GM18505 (cell line): ENCODE results near the gene CYRIA.

Experiments used
- ATAC-seq: cut with Tn5 transposase; IDR thresholded peaks from one replicate; pipeline ENCODE4 v1.9.1; 2021; ENCODE audit not compliant: unreplicated experiment
- POLR2A ChIP-seq: IDR thresholded peaks from 4 replicates; pipeline ENCODE4 v1.6.1; 2011; ENCODE audit warnings: borderline replicate concordance; ENCODE audit not compliant: insufficient read depth, insufficient read length; ENCODE audit errors: extremely low read depth

CYRIA gene

GRCh38 chr2:16639431-16639830, 26.2 kb downstream of the CYRIA start:
- no peak for ATAC-seq

DNA sequence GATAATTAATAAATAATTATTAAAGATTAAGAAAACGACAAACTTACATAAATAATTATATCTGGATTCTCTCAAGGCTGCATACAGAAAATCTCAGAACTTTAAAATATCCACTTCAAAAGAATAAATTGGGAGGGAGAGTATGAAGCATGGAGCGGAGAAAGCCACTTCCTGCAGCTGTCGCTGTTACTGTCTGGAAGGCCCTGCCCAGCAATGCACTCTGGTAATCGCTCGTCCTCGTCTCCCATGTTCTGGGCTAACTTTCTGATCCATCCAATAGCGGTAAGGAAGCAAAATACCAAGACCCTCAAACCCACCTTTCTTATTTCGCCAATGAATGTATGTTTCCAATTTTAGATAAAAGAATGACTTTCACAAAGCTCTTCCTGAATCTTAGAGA, 26.7 kb downstream of the CYRIA start:
- no peak for ATAC-seq
- no peak for TF ChIP-seq POLR2A

More at GRCh38 chr2:16639431-16639830, 26.2 kb downstream of the CYRIA start:
- no peak for TF ChIP-seq POLR2A

GRCh38 chr2:16637304-16637703, 28.3 kb downstream of the CYRIA start:
- no peak for TF ChIP-seq POLR2A
- no peak for ATAC-seq

DNA sequence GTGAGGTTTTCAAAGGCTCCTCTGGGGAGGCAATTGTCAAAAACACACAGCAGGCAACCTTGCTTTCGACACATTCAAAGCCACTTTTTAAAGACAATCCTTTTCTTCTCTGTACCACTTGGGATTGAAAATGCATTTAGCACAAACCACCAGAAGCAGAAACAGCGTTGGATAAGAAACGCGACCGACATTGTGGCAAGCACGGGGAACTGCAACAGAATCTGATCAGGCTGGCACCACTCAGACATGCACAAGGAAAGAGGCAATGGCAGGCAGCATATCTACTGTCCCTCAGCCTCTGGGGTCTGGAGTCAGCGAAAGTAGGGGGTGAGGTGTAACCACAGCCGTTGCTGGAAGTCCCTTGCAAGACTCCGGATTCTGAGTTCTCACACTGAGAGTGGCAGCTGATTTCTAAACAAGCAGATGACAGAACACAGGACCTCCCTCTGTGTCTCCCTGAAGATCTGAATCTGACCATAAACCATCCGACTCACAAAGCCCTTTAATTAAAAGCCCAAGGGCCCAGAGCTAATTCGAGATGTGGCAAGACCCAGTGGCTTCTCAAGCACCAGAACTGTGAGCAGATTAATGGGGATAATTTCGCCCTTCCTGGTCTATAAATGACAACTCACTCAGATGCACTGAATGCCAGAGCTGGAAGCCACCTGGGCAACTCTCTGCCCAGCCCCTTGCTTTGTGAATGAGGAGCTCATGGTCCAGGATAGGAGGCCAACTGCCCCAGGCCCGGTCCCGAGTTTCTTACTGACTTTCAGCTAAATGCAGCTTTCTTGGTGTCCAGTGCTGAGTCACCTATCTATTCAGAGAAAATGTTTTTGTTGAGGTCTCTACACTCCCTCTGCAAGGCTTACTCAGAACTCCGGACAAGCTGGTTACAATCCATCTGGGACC, 29.6 kb downstream of the CYRIA start:
- no peak for TF ChIP-seq POLR2A
- ATAC-seq, result no peak

GRCh38 chr2:16633621-16634430, 31.8 kb downstream of the CYRIA start:
- ATAC-seq, result no peak
- TF ChIP-seq POLR2A, result no peak

DNA sequence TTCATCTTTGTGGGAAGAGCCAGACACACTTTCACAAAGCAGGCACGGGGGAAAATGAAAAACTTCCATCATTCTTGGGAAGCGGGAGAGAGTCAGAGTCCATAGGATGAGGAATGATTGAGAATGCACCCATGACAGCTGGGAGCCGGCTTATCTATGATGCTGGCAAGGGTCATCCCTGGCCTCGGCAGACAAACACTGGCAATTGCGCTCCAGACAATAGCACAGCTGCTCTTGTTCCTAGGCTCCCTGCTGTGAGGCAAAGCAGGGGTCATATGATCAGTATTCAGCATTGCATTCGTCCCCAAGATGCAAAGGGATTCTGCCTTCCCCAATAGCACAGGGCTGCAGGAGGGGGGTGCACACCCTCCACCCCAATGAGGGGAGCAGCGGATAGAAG, 33.0 kb downstream of the CYRIA start:
- TF ChIP-seq POLR2A, result no peak

GRCh38 chr2:16630463-16630862, 35.2 kb downstream of the CYRIA start:
- no peak for TF ChIP-seq POLR2A
- no peak for ATAC-seq

More for the DNA sequence above, 33.0 kb downstream of the CYRIA start:
- no peak for ATAC-seq

DNA sequence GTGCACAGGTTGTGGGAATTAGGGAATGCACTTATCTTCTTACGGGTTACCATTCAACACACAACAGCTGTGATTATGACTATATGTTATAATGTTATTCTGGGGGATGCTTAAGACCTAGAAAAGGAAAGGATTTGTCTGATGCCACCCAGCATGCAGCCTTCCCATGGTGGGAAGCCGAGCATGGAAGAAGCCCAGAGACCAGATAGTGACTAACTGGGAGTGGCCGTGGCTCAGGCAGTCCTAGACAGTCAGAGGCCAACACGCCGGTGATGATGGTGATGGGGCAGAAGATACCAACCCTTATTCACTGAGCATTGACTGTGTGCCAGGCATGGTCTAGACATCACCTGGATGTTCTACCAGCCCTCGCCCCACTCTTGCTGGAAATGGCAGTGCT, 35.9 kb downstream of the CYRIA start:
- ATAC-seq, result no peak
- TF ChIP-seq POLR2A, result no peak

DNA sequence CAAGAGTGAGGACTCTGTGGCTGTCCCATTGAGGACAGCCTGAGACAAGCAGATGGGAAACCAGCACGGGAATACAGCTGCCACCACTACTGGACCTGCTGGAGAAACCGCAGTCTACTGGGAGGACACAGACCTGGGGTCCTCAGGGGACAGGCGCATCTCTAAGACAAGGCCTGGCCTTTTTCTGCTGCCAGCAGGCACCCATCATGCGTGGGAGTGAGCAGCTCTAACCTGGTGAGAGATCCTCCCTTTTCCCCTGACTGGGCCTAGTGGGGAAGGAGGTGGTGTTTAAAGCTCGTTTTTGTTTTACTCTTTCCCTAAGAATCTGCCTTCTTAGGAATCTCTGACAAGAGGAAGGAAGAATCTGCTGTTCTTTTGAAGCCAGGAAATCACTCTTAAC, 36.6 kb downstream of the CYRIA start:
- ATAC-seq, result no peak
- no peak for TF ChIP-seq POLR2A

DNA sequence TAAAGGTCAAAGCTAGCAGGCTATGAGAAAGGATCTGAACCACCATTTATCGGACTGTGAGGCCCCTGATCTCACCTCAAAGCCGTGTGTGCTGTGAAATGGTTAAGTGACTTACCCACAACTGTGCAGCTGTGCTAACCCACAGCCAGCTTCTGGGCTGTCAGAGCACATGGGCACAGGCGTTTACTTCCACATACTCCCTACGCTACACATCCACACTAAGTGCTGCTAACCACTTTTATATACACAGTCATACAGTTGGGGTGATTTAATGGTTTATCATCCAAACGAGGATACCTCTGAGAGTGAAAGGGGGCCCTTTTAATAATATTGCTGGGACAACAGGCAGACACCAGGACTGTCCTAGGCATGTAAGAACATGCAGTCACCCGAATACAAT, 37.3 kb downstream of the CYRIA start:
- no peak for ATAC-seq
- TF ChIP-seq POLR2A, result no peak

GRCh38 chr2:16626997-16627605, 38.5 kb downstream of the CYRIA start:
- ATAC-seq, result no peak
- TF ChIP-seq POLR2A, result no peak

DNA sequence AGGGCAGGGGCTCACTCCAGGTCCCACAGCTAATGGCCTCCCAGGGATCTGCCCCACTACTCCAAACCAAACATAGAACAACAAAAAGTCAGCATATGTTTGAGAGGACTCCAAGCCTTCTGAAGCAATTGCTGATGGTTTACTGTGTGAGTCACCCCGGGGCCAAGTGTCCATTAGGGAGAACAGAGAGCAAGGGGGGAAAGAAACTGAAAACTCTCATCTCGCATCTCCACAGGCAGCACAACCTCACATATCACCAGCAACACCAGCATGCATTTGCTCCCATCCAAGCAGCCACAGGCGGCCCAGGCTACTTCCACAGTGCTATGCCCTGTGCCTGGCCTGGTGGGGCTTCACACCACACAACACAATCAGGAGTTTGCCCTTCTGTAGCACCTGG, 39.1 kb downstream of the CYRIA start:
- no peak for ATAC-seq
- no peak for TF ChIP-seq POLR2A

DNA sequence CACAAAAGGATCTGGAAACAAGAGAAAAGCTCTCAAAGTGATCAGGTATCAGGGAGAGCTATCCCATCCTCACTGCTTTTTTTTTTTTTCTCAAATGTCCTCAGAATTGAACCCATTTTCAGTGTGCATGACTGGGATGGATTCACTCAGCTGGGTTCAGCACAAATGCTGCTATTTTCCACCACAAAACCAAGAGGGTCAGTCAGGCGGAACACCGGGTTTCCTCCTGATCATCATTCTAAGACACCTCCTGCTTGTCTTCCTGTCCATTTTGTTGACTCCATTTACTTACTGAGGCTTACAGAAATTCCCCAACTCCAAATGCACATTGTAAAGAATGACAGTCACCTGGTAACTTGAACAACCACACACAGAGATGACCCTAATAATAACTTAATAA, 39.9 kb downstream of the CYRIA start:
- no peak for TF ChIP-seq POLR2A
- no peak for ATAC-seq
